AG08395 (cell line): ENCODE results near the gene ATP9A.
"Not testable (repeated sequence)": the region's sequence is repeated elsewhere in the genome, so short reads cannot be mapped to it uniquely, and the experiment has no call there.

ENCODE experiments used
- DNase-seq: peaks from one replicate; pipeline ENCODE4 v3.0.0; 2012; ENCODE audit warnings: mixed read lengths, low spot score

Gene ATP9A

GRCh38 chr20:51573576-51574243 is 194.5 kb downstream of the ATP9A start:
- no peak for DNase-seq

- DNase-seq = no peak
Observed at GRCh38 chr20:51571460-51571794, 196.8 kb downstream of the ATP9A start.

DNA sequence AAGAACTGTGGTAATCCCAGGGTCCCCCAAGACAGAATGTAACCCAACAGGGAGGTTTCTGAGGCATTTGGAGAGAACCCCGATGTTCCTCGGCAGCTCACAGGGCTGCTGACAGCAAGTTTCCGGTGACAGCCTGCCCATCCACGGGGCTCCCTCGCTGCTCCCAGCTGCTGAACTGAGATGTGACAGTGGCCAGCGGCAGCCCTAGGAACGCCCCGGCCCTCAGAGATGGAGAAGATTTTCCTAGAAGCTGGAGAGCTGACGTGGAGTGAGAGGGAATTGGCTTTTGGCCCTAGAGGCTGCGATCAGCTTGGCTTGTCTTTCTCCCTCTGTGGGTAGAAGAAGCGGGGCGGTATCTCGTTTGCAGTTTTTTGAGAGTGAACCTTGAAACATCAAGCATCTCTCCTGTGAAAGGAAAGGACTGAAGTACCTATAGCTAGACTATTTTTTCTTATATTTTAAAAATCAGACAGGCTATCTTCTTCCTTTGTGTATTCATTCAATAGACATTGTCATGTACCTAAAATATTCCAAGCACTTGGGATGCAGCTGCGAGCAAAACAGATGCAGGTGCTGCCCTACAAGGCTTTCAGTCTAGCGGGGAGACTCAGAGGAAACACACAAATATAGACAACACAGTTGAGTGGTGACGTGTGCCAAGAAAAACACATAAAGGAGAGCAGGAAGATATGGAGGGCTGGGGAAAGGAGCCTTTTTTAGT is 197.3 kb downstream of the ATP9A start:
- peak; percentile 58 for DNase-seq

DNA sequence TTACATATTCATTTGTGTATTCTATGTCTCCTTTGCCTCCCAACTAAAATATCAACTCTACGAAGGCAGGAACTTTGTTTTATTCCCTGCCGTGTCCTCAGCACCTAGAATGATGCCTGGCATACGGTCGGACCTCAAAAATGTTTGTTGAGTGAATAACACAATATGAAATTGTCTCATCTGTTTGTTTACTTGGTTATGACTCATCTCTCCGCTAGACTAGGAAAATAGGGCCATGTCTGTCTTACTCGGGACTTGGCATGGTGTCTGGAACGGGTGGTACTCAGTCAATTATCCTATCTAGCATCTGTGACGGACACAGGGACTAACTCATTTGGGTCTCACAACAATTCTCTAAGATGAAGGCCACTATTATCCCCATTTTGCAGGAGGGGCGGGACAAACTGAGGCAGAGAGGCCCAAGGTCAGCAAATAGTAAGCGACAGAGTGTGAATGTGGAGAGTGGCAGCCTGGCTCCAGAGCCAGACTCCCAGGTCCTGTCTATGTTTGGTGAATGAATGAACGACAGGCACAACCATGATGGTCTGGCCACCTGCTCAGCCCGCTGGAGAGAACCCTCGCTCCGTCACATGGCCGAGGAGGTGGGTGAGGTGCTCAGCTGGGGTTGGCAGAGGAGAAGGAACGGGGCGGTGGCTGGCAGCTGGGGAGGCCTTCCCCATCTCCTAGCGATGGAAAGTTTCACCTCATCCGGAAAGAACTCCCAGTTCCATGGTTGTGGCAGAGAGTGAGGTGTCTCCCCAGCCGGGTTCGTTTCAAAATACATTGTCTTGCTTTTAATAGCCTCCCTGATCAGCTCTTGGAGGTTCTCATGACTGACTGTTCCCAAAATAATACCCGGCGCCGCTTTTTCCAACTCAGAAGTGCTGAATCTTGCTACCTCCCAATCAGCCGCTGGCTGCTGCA is 198.1 kb downstream of the ATP9A start:
- peak; percentile 35 for DNase-seq

- not testable (repeated sequence) for DNase-seq
Observed at GRCh38 chr20:51568533-51568932, 199.7 kb downstream of the ATP9A start.

DNA sequence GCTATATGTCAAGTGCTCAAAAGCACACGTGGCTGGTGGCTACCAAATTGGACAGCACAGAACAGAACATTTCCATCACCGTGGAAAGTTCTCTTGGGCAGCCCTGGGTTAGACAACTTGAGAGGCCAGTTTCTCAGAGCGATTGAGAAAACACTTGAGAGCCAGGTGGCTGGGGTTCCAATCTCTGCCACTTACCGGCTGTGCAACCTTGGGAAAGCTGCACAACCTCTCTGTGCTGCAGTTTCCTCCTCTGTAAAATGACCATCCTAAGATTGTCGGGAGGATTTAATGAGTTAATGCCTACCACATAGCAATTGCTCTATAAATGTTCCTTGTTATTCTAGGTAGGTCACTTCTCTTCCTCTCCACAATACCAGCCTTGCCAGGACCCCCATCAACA is 200.6 kb downstream of the ATP9A start:
- no peak for DNase-seq

DNA sequence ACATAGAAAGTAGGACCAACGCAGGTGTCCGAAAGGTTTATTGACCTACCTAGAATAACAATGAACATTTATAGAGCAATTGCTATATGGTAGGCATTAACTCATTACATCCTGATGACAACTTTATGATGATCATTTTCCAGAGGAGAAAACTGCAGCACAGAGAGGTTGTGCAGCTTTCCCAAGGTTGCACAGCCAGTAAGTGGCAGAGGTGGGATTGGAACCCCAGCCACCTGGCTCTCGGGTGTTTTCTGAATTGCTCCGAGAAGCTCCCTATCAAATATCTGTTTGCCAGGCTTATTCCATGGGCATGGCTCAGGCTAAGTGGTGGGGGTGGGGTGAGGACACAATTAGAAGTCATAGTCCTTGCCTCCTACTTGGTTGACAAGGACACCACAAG is 201.6 kb downstream of the ATP9A start:
- no peak for DNase-seq

GRCh38 chr20:51565298-51566144 is 202.7 kb downstream of the ATP9A start:
- peak; percentile 64 for DNase-seq

DNA sequence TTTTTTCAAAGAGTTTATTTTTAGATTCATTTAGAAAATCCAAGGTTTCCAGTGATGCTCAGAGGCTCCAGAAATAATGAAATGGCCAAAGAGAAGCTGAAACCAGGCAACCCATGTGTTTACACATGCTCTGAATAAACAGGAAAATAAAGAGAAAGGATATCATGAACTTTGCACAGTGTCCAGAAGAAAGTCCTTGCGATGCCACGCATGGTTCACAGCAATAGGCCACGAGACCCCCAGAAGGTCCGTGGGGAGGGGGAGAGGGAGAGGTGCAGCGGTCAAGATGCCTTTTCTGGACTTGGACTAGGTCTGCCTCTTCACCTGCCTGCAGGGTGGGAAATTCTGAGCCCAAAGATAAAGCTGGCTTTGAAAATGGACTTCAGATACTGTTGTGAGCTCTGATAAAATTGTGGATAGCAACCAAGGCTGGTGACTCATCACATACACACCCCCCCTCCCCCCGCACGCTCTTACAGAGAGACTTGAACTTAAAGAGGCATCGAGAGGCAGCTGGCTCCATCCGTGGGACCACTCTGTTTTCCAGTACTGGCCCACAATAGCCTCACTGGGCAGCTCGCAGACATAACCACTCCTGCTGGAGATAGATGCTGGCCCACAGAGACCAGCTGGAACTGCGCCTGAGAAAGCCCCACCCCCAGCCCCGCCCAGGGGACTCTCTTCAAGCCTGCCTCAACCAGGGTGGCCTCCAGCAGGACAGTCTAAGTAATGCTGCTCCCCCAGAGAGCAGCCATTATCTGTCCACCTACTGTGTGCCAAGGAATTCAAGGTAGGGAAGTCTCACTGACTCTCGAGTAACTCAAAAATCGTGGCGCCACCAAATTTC is 204.5 kb downstream of the ATP9A start:
- DNase-seq = peak; percentile 66

DNA sequence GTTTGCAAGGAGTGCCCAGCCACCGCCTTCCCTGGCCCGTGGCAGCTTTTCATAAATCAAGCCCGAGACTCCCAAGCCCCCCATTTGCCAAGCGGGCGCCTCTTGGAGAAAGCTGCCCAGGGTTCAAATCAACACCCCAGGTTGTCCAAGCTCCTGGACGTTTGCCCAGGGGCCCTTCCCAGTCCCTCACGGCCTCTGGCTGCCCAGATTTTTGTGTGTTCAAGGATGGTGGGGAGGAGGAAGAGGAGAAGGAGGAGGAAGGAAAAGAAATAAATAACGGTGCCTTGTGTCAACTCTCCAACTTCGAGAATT is 205.1 kb downstream of the ATP9A start:
- no peak for DNase-seq

DNA sequence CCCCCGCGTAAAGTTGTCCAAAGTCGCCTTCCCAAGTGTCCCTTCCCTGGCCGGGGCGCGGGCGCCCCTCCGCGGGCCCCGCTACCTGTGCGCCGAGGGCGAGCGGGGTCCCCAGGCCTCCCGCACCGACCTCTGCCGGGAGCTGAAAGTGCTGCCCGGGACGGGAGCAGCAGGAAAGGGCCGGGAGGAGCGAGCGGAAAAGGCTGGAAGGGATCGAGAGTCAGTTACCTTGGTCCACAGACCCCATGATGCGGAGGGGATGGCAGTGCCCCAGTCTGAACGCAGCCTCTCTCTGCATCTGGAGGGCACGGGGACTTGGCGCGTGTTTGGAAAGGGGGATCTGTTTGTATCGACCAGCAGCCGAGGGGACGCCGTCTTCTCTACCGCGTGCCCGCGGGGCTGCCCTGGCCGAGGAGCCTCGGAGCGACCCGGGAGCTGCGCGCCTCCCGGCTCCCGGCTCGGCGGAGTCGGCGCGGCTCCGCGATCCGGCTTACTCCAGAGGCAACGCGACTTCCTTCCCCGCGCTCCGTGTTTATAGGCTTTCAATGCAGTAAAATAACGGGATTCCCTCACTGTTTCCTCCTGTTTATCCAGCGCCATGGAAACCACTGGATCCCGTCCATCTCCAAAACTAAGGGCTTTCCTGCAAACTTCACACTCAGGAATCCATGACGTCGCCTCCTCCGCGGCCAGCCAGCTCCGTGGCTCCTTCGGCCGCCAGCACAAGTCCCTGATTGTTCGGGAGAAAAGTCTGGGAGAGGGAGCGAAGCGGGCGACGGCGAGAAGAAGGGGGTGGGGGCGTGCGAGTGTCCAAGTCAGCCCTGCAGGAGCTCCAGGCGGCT is 205.6 kb downstream of the ATP9A start:
- peak; percentile 88 for DNase-seq

DNA sequence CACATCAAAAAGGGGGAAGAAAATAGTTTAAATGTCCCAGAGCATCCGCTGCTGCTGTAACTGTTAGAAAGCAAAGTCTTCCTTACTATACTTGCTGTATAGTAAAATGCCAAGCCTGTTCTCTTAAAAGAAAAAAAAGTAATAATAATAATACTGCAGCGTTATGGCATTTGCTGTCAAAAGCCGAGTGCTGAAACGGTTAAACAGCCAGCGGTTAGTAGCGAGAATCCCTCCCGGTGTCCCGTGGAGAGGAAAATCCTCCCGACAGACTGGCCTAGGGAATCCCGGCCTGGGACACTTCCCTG is 206.2 kb downstream of the ATP9A start:
- peak; percentile 30 for DNase-seq

DNA sequence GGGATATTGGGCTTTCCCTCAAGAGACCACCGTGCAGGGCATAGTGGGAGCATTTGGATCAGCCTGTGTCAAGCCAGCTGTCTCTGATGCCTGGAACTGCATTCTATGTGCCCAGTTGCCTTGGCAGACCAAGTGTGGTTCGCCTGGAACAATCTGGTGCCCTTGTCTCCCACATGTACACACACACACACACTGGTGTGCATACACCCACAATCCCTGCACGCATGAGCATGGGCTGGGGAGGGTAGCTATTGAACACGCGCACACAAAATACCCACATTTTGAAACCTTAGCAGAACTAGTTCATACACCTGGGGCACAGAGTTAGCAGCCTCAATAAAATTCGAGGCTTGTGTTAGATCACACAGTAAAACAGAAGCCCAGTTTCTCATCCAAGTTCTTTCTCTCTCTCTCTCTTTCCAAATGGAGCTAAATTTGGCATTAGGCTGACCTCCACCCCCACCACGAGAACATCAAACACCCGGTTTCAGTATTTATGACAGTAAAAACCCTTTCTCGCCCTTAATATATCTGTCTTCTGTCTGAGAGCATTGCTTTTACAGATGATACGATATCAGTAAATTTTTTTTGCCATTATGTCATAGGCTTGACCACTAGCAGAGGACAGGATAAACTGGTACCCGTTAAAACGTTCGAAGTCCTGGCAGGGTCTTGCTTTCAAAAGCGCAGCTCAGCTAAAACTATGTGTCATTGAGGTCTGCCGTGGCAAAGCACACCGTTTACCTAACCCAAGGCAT is 207.5 kb downstream of the ATP9A start:
- no peak for DNase-seq

GRCh38 chr20:51560042-51560441 is 208.1 kb downstream of the ATP9A start:
- no peak for DNase-seq

DNA sequence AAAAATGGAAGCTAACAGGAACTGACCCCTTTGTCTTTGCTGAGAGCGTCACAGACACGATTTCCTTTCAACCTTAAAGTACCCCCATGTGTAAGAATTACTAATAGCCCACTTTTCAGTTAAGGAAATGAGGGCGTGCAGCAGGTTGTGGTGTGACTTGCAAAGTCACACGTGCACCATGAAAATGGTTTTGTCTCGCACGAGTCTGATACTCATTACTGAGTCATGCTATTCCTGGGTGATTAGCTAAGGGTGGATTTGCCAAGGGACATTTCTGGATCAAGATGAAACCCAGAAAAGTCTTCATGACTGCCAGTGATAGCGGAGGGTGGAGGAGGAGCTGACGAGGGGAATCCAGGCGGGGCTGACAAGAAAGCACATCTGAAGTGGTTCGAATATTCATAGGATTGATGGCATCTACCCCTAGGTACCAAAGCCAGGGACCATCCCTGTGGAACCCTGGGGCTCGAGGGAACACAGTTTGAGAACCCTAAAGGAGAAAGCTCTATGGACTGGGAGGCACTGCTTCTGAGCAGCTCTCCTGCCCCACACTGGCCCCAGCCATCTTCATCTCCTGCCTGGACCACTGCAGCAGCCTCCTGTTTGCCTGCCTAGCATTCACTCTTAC is 213.5 kb downstream of the ATP9A start:
- peak; percentile 86 for DNase-seq

DNA sequence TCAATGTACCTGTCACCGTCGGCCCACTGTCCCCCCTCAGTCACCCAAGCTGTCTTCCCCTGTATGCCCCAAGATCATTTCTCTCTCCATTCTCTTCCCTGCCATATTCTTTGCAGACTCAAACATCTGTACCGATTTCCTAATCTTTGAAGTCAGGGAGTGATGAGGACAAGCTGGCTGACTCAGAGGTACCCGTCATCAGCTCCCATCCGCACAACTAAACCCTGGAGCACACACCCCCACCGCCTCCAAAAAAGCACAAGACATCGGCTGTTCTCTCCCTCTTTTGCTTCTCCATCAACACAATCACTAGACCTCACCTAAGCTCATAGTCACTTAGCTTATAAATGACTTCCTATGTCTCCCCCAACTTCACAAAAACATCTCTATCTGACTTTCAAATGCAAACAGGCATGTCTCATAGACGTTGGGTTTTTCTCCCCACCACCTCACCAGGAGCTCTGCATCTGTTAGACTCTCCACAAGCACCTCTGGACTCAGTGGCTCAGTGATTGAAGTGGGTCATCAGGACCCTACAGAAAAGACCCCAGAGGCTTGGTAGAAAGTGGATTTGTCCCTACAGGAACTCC is 214.2 kb downstream of the ATP9A start:
- peak; percentile 79 for DNase-seq

DNA sequence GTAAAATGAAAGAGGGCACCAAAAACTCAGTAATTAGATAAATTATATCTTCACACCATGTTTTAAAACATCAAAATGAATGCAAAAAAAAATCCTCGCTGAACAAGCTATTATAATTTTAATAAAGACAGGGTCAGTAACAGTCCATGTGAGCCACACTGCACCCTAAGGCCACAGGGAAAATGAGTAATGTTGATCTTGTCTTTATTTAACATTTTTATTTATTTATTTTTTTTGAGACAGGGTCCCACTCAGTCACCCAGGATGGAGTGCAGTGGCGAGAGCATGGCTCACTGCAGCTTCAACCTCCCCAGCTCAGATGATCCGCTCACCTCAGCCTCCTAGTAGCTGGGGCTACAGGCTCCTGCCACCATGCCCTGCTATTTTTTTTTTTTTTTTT is 217.0 kb downstream of the ATP9A start:
- no peak for DNase-seq

- DNase-seq = no peak
Observed at GRCh38 chr20:51549474-51549873, 218.7 kb downstream of the ATP9A start.

- DNase-seq = no peak
Observed at GRCh38 chr20:51547951-51548350, 220.2 kb downstream of the ATP9A start.
